Measurements from ENCODE around the gene ATP1B2. TPM values are rescaled to one million over a fixed set of nuclear protein-coding genes. Genes with fewer than 3 reads are reported as not detected.
"Not testable (repeated sequence)": the region's sequence is repeated elsewhere in the genome, so short reads cannot be mapped to it uniquely, and the experiment has no call there.

The ATP1B2 gene, protein sequence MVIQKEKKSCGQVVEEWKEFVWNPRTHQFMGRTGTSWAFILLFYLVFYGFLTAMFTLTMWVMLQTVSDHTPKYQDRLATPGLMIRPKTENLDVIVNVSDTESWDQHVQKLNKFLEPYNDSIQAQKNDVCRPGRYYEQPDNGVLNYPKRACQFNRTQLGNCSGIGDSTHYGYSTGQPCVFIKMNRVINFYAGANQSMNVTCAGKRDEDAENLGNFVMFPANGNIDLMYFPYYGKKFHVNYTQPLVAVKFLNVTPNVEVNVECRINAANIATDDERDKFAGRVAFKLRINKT
- 7.7 TPM for total RNA-seq

DNA sequence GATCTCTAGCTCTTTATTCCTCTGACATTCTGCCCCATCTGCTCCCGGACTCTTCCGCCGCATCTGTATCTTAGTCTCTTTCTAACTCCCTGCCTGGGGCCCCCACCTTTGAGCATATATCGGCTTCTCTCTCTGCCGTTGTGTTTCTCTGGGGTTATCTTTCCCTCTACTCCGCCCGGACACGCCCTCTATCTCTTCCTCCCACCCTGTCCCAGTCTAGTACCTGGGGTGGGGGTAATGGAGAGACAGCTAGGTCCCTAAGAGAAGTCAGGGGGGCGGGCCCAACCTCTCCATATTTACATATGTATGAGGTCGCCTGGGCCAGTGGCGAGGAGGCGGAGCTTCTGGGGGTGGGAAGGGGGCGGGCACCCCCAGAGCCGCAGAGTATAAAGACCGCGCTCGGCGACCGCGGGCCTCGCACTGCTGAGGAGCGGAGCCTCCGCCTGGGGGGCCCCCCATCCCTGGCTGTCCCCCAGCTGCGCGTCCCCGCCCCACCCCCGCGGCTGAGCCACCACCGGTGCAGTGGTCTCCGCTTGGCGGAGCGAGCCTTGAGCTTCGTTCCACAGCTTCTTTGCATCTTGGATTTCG lies at the start of gene ATP1B2:
Gene ATP1B2, plus strand, starts transcription at position 418 of the 588 bp plus-strand sequence. CDS start 593 bp downstream, outside the sequence.
- DNase-seq (ENCODE audit: low spot score): peak; percentile 58

DNA sequence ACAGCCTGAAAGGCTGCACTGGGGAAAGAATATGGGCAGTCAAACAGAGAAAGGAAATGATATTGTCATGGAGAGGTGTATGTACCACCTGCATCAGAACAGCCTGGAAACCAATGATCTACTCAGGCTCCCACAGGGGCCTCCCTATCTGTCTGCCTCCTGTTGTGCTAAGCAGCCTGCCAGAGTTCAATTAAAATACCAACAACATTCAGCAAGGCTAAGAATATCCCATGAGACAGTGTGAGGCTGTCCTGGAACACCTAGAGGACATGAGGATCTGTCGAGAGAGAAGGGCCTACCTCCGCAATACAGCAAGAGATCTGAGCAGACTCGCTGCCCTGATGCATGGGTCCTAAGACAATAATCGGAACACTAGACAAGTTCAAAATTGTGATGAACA lies 44.4 kb upstream of the ATP1B2 start:
- no peak for DNase-seq (ENCODE audit: low spot score)

DNA sequence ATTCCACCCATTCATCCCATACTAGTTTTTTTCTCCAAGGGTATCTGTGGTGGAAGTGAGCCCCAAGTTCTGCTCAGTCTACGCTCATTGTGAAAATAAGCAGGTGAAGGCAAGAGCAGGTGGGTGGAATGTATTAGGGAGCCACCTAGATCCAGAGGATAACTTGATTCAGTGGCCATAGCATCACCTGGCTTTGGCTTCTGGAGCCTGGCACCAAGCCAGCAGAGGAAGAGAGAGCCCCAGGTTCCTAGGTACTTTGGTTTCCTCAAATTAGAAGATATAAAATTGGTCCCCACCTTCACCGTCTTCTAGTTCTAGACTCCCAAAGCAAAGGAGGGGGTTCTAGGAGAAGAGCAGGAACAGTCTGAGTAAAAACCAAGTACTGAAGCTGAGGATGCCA lies 40.1 kb upstream of the ATP1B2 start:
- no peak for DNase-seq (ENCODE audit: low spot score)

DNA sequence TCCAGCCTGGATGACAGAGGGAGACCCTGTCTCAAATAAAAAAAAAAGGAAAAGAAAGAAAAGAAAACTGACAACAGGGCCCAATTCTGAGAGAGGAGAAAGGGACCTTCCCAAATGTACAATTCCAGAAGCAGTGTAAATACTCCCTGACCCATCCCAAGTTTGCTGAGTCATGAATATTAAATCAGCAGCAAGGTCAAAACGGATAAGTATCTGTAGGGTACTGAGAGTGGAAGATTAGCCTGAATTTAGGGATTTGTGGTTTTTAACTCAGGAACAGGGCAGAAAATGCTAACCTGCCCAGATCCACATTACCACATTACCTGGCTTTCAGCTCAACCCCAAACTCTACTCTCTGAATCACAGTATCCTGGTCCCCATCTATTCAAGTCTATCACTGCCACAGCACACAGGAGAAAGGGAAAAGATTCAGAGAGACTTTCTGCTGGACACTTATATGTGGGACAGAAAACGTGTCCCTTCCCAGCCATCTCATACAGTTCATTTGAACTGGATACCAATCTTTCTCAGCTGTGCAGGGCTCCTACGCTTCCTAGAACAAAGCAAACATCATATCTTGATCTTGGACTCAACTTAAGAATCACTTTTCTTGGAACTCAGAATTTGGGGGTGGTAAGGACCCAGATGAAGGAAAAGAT lies 39.0 kb upstream of the ATP1B2 start:
- DNase-seq (ENCODE audit: low spot score): no peak

DNA sequence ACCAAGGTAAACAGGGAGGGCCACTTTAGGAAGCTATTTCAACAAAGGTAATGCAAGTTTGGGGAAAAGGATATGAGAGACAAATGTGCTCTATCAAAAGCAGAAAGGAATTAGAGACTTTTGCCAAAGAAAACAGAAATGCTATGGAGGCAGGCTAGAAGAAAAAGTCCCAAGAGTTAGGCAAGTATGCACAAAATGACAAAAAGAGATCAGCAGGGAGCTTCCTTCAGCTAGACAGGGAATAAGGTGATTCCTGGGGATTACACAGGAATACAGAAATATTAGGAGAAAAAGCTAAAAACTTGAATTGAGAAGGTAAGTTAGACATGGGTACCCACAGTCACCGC lies 38.5 kb upstream of the ATP1B2 start:
- DNase-seq (ENCODE audit: low spot score): no peak

DNA sequence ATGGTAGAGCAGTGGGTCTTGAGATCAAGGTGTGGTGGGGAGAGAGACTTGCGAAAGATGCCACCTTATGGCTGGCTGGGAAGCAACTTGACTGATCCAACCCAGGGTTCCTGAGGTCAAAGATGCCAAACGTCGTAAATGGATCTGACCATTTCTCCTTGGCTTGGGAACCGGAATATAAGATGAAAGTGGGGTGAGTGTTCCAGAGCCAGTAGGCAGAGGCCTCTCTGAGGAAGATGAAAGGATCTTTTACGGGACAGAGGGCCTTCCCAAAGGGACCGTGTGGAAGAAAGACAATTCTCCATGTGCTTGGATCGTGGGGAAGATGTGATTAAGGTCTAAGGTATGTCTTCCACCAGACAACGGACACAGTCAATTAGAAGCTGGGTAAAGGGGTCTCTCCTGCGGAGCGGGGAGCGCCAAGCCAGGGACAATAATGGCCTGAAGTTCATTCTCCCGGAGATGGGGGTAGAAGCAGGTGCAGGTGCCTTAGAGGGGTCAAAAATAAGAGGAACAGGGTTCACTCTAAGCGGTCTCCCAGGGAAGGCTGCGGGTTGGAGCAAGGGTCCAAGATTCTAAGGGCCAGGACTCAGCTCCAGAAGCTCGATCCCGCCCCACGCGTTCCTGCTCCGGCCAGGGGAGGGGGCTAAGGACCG lies 36.8 kb upstream of the ATP1B2 start:
- no peak for DNase-seq (ENCODE audit: low spot score)

DNA sequence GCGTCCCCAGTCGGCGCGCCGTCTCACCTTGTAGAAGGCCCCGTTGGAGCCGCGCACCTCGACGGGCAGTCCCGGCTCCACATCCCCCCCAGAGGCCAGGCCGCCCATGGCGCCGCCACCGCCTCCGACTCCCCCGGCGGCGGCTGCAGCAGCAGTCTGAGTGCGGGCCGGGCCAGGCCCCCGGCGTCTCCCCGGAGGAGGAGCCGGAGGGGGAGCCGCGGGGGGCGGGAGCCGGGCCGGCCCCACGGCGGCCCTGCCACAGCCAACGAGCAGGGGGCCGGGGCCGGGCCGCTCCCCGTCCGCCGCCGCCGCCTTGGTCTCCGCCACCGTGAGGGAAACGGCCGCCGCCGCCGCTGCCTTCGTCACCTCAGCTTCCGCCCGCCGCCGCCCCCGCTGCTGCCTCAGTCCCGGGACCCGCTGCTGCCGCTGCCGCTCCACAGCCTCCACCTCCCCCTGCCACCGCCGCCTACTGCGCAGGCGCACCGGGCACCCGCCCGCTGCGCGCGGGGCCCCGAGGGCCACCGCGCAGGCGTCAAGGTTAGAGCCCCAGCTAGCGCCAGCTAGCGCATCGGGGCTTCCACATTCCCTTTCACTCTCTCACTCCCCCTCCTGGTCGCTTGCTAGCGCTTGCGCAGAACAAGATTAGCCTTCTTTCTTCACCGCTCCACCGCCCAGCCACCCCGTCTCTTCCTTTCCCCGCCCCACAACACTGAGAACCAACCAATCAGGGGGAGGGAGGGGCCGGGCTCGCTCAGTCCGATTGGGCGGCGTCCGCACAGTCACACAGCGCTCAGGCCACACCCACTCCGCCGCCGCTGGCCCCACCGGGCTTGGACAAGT lies 36.1 kb upstream of the ATP1B2 start, which contains the start of gene FXR2:
Gene FXR2, minus strand, starts transcription at position 473 of the 840 bp plus-strand sequence. Its CDS starts 365 bp downstream, at position 108.
- DNase-seq (ENCODE audit: low spot score): peak; percentile 100

DNA sequence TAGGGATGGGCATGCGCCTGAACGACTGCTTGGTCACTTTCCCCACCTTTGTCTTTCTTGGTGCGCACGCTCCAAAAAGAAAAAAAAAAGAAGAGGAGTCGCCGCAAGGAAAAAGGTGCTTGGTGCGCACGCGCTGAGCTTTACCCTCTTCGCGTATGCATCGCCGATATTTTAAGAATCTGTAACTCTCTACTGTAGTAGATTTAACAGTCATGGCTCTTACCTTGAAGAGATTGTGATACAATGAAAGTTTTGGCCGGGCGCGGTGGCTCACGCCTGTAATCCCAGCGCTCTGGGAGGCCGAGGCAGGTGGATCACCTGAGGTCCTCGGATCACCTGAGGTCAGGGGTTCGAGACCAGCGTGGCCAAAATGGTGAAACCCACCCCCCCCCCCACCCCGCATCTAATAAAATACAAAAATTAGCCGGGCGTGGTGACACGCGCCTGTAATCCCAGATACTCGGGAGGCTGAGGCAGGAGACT lies 35.4 kb upstream of the ATP1B2 start:
- DNase-seq (ENCODE audit: low spot score): no peak

DNA sequence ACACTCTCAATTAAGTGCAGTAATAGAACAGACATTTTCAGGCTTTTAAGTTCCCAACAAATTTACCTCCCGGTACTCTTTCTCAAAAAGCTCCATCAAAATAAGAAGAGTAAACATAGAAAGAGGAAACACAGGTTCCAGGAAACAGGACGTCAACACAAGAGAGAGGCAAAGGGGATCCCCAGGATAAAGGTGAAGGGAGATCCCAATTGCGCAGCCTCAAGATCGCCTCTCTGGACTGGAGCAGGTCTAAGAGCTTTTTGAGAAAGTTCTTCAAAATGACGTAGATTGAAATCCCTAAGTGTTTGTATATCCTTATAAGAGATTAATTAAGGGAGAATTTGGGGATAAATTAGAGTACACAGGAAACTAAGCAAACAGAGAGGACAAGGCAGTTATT lies 32.1 kb upstream of the ATP1B2 start:
- DNase-seq (ENCODE audit: low spot score): no peak

DNA sequence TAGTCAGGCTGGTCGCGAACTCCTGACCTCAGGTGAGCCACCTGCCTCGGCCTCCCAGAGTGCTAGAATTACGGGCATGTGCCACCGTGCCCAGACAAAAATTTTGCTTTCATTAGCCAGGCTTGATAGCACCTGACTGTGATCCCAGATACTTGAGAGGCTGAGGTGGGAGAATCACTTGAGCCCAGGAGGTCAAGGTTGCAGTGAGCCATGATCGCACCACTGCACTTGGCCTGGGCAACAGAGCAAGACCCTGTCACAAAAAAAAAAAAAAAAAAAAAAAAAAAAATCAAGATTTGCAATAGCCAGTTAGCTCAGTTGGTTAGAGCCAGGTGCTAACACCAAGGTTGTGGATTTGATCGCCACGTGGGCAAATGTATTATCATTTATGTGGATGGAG lies 29.9 kb upstream of the ATP1B2 start:
- DNase-seq (ENCODE audit: low spot score): no peak

DNA sequence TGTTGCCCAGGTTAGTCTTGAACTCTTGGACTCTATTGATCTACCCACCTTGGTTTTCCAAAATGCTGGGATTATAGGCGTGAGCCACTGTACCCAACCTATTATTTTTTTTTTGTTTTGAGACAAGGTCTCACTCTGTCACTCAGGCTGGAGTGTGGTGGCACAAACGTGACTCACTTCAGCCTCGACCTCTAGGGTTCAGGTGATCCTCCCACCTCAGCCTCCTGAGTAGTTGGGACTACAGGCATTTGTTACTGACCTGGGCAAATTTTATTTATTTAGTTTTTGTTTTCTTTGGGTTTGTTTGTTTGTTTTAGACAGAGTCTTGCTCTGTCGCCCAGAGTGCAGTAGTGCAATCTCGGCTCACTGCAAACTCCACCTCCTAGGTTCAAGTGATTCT lies 27.1 kb upstream of the ATP1B2 start:
- no peak for DNase-seq (ENCODE audit: low spot score)

DNA sequence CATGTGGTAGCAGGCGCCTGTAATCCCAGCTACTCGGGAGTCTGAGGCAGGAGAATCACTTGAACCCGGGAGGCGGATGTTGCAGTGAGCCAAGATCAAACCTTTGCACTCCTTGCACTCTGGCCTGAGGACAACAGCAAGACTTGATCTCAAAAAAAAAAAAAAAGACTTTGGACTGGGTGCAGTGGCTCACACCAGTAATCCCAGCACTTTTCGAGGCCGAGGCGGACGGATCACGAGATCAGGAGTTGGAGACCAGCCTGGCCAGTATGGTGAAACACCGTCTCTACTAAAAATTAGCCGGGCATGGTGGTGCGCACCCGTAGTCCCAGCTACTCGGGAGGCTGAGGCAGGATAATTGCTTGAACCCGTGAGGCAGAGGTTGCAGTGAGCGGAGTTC lies 25.0 kb upstream of the ATP1B2 start:
- DNase-seq (ENCODE audit: low spot score): not testable (repeated sequence)

DNA sequence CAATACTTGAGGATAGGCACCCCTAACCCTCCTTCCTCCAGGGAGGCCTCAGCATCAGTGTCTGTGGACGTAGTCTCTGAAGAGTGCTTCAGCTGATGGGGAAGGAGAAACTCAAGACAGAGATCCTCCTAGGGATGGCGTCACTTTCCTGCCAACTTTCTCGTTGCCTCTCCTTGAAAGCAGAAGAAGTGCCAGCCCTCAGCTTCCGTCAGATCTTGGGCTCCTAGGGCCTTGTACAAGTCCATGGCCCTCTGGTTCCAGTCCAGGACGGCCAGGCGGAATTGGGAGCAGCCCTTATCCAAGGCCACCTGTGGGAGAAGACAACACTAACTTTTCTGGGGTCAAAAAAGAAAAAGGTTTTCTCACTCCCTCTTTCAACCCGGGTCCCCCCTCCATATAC lies 24.4 kb upstream of the ATP1B2 start:
- DNase-seq (ENCODE audit: low spot score): no peak

DNA sequence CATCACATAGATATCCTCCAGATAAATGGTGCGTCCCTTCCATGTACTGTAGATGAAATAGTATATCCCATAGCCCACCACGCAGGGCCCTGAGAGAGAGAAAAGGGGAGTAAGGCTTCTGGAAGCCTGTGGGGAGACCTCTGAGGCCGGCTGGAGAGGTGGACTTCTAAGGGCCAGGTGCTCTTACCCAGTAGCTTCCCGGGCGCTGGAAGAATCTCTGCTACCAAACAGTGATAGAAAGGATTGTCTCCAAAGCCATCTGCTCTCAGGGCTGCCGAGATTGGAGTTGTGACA lies 23.8 kb upstream of the ATP1B2 start:
- no peak for DNase-seq (ENCODE audit: low spot score)

DNA sequence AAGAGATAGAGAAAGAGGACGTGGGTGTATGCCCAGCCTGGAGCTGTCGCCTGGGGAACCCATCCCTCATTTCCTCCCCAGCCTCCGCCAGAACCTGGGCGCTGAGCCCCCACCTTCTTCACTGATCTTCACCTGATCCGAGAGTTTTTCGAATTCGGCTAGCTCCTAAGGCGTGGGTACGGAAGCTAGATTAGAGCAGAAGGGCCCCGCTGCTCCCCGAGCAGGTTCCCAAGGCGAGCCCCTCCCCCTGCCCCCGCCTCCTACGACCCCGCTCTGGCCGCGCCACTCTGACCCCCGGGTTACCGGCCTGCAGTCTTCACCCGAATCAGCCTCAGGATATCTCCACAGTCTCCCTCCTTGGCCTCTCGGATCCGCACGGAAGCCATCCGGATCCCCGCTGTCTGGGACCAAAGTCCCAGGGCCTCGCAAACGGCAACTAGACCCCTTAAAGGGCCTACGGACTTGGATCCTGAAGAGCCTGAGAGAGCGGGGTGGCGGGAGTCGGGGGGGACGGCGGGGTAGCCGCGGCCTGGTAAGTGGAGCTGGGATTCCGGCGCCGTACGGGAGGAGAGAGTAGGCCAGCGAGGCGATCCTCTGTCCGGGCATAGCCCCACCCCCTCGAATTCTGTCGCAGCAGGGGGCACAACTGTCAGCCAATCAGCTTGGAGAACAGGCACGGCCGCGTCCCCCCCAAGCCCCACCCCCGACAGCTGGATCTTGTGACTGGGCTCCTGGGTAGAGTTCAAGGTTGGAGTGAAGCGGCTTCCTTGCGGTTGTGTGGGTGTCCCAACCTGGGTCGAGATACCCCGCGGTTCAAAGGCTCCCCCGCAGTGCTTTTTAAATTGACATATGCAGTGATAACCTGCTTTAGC lies 23.2 kb upstream of the ATP1B2 start, which contains the start of gene SAT2:
Gene SAT2, minus strand, starts transcription at position 572 of the 872 bp plus-strand sequence. Its CDS starts 186 bp downstream, at position 386.
- DNase-seq (ENCODE audit: low spot score): peak; percentile 95

DNA sequence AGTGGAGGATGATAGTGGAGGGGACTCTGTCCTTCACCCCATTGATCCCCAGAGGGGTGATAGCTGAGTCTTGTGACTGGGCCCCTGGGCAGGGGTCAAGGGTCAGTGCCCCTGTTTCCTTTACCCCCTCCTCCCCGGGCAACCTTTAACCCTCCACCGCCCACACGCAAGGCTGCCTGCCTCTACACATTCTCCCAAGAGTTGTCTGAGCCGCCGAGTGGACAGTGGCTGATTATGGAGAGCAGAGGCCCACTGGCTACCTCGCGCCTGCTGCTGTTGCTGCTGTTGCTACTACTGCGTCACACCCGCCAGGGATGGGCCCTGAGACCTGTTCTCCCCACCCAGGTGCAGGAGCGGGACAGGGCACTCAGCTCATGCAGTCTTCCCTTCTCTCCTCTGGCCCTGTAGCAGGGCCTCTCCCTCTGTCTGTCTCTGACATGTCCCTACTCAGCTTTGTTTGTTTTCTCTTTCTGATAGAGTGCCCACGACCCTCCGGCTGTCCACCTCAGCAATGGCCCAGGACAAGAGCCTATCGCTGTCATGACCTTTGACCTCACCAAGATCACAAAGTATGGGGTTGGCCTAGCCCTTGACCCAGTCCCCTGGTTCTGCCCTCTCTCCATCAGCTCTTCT lies 20.7 kb upstream of the ATP1B2 start, which contains the start of gene SHBG:
Gene SHBG, plus strand, starts transcription at position 197 of the 633 bp plus-strand sequence. Its CDS starts 38 bp downstream, at position 235.
- DNase-seq (ENCODE audit: low spot score): no peak

DNA sequence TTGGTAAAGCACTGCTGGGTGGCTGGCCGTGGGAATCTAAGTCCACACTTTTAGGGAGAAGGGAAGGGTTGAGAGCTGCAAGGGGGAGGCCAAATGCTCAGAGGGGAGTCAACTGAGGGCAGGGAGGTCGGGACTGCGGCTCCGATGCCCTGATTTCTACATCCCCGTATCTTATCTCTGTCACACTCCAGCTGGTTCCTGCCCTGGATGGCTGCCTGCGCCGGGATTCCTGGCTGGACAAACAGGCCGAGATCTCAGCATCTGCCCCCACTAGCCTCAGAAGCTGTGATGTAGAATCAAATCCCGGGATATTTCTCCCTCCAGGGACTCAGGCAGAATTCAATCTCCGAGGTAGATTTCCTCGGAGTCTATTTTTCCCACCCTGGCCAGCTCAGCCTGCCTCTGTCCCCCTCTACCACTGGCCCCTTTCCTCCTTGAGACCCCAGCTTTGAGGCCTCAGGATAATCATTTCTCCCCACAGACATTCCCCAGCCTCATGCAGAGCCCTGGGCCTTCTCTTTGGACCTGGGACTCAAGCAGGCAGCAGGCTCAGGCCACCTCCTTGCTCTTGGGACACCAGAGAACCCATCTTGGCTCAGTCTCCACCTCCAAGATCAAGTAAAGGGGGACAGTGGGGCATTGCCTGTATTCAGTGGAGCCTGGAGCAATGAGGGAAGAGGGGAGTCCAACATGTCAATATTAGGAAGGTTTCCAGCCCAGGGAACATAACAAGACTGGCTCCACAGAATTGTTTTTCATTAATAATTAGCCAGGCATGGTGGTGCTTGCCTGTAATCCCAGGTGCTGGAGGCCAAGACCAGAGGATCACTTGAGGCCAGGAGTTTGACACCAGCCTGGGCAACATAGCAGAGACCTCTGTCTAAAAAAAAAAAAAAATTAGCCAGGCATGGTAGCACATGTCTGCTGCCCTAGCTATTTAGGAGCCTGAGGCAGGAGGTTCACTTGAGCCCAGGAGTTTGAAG lies 19.0 kb upstream of the ATP1B2 start:
- DNase-seq (ENCODE audit: low spot score): no peak

DNA sequence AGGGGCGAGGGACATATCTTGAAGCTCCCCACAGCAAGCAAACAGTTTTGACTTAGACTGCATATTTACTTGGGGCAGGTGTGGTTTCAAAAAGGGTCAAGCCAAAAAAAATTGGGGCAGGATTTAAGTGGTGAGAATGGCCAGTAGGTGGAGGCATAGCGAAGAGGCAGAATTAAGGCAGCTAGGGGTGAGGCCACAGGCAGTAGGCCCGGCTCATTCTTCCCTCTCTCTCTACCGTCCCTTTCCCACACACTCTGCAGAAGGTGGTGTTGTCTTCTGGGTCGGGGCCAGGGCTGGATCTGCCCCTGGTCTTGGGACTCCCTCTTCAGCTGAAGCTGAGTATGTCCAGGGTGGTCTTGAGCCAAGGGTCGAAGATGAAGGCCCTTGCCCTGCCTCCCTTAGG lies 18.2 kb upstream of the ATP1B2 start:
- no peak for DNase-seq (ENCODE audit: low spot score)

DNA sequence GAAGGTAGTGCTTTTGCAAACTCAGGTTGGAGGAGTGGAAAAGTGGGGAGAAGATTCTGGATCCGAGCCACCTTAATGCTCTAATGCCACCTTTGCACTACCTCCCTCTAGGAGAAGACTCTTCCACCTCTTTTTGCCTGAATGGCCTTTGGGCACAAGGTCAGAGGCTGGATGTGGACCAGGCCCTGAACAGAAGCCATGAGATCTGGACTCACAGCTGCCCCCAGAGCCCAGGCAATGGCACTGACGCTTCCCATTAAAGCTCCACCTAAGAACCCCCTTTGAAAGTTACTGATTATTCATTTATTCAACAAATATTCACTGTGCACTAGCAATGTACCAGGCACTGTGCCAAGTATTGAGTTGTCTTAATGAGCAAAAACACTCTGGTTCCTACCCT lies 17.6 kb upstream of the ATP1B2 start:
- DNase-seq (ENCODE audit: low spot score): no peak

All from mucosa of gallbladder (tissue), 1 donor.